Measurements from ENCODE around the gene GNB1. TPM values are rescaled to one million over a fixed set of nuclear protein-coding genes. Genes with fewer than 3 reads are reported as not detected.

The GNB1 gene
- total RNA-seq, 1 donor from 2014 or later: 61.6 TPM

- no peak overlapping the region for H3K4me3 ChIP-seq (ENCODE audit: low read length in 3 of 3)
- peaks cover 13 to 29% (median 19%) of the 10 kb centered on the region in 3 donors for H3K36me3 ChIP-seq (ENCODE audit: control insufficient read depth in 3 of 3, insufficient read depth in 3 of 3, low read length in 3 of 3)
- H3K4me1 ChIP-seq (ENCODE audit: control insufficient read depth in 3 of 3, insufficient read depth in 3 of 3, low read length in 3 of 3): no peaks in the 10 kb centered on the region
- no peak overlapping the region for H3K27ac ChIP-seq (ENCODE audit: low read depth, low read length)
- no peaks in the 10 kb centered on the region for H3K9me3 ChIP-seq (ENCODE audit: control insufficient read depth in 3 of 3, low read length in 3 of 3)
- H3K9ac ChIP-seq (ENCODE audit: low read depth in 1 of 3, low read length in 3 of 3): no peak overlapping the region
- no peaks in the 10 kb centered on the region for H3K27me3 ChIP-seq (ENCODE audit: control insufficient read depth in 3 of 3, insufficient read depth in 3 of 3, low read length in 3 of 3)
Observed at GRCh38 chr1:1809489-1809888, 81.4 kb downstream of the GNB1 start.

- H3K9me3 ChIP-seq (ENCODE audit: control insufficient read depth in 3 of 3, low read length in 3 of 3): no peaks in the 10 kb centered on the region
- no peak overlapping the region for H3K27ac ChIP-seq (ENCODE audit: low read depth, low read length)
- no peaks in the 10 kb centered on the region for H3K4me1 ChIP-seq (ENCODE audit: control insufficient read depth in 3 of 3, insufficient read depth in 3 of 3, low read length in 3 of 3)
- no peaks in the 10 kb centered on the region for H3K27me3 ChIP-seq (ENCODE audit: control insufficient read depth in 3 of 3, insufficient read depth in 3 of 3, low read length in 3 of 3)
- H3K4me3 ChIP-seq (ENCODE audit: low read length in 3 of 3): no peak overlapping the region
- peaks cover 16 to 33% (median 23%) of the 10 kb centered on the region in 3 donors for H3K36me3 ChIP-seq (ENCODE audit: control insufficient read depth in 3 of 3, insufficient read depth in 3 of 3, low read length in 3 of 3)
- no peak overlapping the region for H3K9ac ChIP-seq (ENCODE audit: low read depth in 1 of 3, low read length in 3 of 3)
Observed at GRCh38 chr1:1808206-1808605, 82.7 kb downstream of the GNB1 start.

GRCh38 chr1:1806890-1807289 is 84.0 kb downstream of the GNB1 start:
- Histone ChIP-seq H3K27ac (ENCODE audit: low read depth, low read length) (no peak overlapping the region), H3K36me3 (ENCODE audit: control insufficient read depth in 3 of 3, insufficient read depth in 3 of 3, low read length in 3 of 3) (peaks cover 19 to 32% (median 27%) of the 10 kb centered on the region in 3 donors), H3K4me3 (ENCODE audit: low read length in 3 of 3) (no peak overlapping the region), H3K4me1 (ENCODE audit: control insufficient read depth in 3 of 3, insufficient read depth in 3 of 3, low read length in 3 of 3) (no peaks in the 10 kb centered on the region), H3K9ac (ENCODE audit: low read depth in 1 of 3, low read length in 3 of 3) (no peak overlapping the region), H3K9me3 (ENCODE audit: control insufficient read depth in 3 of 3, low read length in 3 of 3) (no peaks in the 10 kb centered on the region), H3K27me3 (ENCODE audit: control insufficient read depth in 3 of 3, insufficient read depth in 3 of 3, low read length in 3 of 3) (no peaks in the 10 kb centered on the region)

- H3K4me1 ChIP-seq (ENCODE audit: control insufficient read depth in 3 of 3, insufficient read depth in 3 of 3, low read length in 3 of 3): peaks cover 5 to 12% (median 8%) of the 10 kb centered on the region in 3 donors
- H3K27me3 ChIP-seq (ENCODE audit: control insufficient read depth in 3 of 3, insufficient read depth in 3 of 3, low read length in 3 of 3): no peaks in the 10 kb centered on the region
- peaks cover 21 to 38% (median 27%) of the 10 kb centered on the region in 3 donors for H3K36me3 ChIP-seq (ENCODE audit: control insufficient read depth in 3 of 3, insufficient read depth in 3 of 3, low read length in 3 of 3)
Observed at GRCh38 chr1:1804301-1804700, 86.6 kb downstream of the GNB1 start.

GRCh38 chr1:1802871-1803270 is 88.0 kb downstream of the GNB1 start:
- H3K9ac ChIP-seq (ENCODE audit: low read depth in 1 of 3, low read length in 3 of 3): no peak overlapping the region

More at GRCh38 chr1:1804301-1804700, 86.6 kb downstream of the GNB1 start:
- no peaks in the 10 kb centered on the region for H3K9me3 ChIP-seq (ENCODE audit: control insufficient read depth in 3 of 3, low read length in 3 of 3)
- H3K9ac ChIP-seq (ENCODE audit: low read depth in 1 of 3, low read length in 3 of 3): no peak overlapping the region
- no peak overlapping the region for H3K4me3 ChIP-seq (ENCODE audit: low read length in 3 of 3)
- no peak overlapping the region for H3K27ac ChIP-seq (ENCODE audit: low read depth, low read length)

GRCh38 chr1:1799716-1800115 is 91.2 kb downstream of the GNB1 start:
- Histone ChIP-seq H3K27ac (ENCODE audit: low read depth, low read length) (no peak overlapping the region), H3K9me3 (ENCODE audit: control insufficient read depth in 3 of 3, low read length in 3 of 3) (no peaks in the 10 kb centered on the region), H3K4me3 (ENCODE audit: low read length in 3 of 3) (no peak overlapping the region), H3K36me3 (ENCODE audit: control insufficient read depth in 3 of 3, insufficient read depth in 3 of 3, low read length in 3 of 3) (peaks cover 36 to 50% (median 39%) of the 10 kb centered on the region in 3 donors), H3K9ac (ENCODE audit: low read depth in 1 of 3, low read length in 3 of 3) (peak overlapping the region in 2 of 3 donors; percentile 47 to 54), H3K4me1 (ENCODE audit: control insufficient read depth in 3 of 3, insufficient read depth in 3 of 3, low read length in 3 of 3) (peaks cover 5 to 13% (median 9%) of the 10 kb centered on the region in 3 donors), H3K27me3 (ENCODE audit: control insufficient read depth in 3 of 3, insufficient read depth in 3 of 3, low read length in 3 of 3) (no peaks in the 10 kb centered on the region)

More at GRCh38 chr1:1802871-1803270, 88.0 kb downstream of the GNB1 start:
- H3K4me1 ChIP-seq (ENCODE audit: control insufficient read depth in 3 of 3, insufficient read depth in 3 of 3, low read length in 3 of 3): peaks cover 5 to 13% (median 9%) of the 10 kb centered on the region in 3 donors
- no peaks in the 10 kb centered on the region for H3K27me3 ChIP-seq (ENCODE audit: control insufficient read depth in 3 of 3, insufficient read depth in 3 of 3, low read length in 3 of 3)
- H3K4me3 ChIP-seq (ENCODE audit: low read length in 3 of 3): no peak overlapping the region
- H3K9me3 ChIP-seq (ENCODE audit: control insufficient read depth in 3 of 3, low read length in 3 of 3): no peaks in the 10 kb centered on the region
- peaks cover 27 to 45% (median 32%) of the 10 kb centered on the region in 3 donors for H3K36me3 ChIP-seq (ENCODE audit: control insufficient read depth in 3 of 3, insufficient read depth in 3 of 3, low read length in 3 of 3)
- no peak overlapping the region for H3K27ac ChIP-seq (ENCODE audit: low read depth, low read length)

- H3K4me3 ChIP-seq (ENCODE audit: low read length in 3 of 3): no peak overlapping the region
- peaks cover 34 to 50% (median 38%) of the 10 kb centered on the region in 3 donors for H3K36me3 ChIP-seq (ENCODE audit: control insufficient read depth in 3 of 3, insufficient read depth in 3 of 3, low read length in 3 of 3)
- H3K27me3 ChIP-seq (ENCODE audit: control insufficient read depth in 3 of 3, insufficient read depth in 3 of 3, low read length in 3 of 3): no peaks in the 10 kb centered on the region
- no peak overlapping the region for H3K27ac ChIP-seq (ENCODE audit: low read depth, low read length)
- no peaks in the 10 kb centered on the region for H3K9me3 ChIP-seq (ENCODE audit: control insufficient read depth in 3 of 3, low read length in 3 of 3)
- peaks cover 5 to 13% (median 9%) of the 10 kb centered on the region in 3 donors for H3K4me1 ChIP-seq (ENCODE audit: control insufficient read depth in 3 of 3, insufficient read depth in 3 of 3, low read length in 3 of 3)
- no peak overlapping the region for H3K9ac ChIP-seq (ENCODE audit: low read depth in 1 of 3, low read length in 3 of 3)
Observed at GRCh38 chr1:1797731-1798341, 93.1 kb downstream of the GNB1 start.

- H3K36me3 ChIP-seq (ENCODE audit: control insufficient read depth in 3 of 3, insufficient read depth in 3 of 3, low read length in 3 of 3): peaks cover 41 to 53% (median 45%) of the 10 kb centered on the region in 3 donors
Observed at GRCh38 chr1:1796466-1796865, 94.4 kb downstream of the GNB1 start.

GRCh38 chr1:1794999-1795398 is 95.9 kb downstream of the GNB1 start:
- peaks cover 5 to 8% (median 6%) of the 10 kb centered on the region in 3 donors for H3K4me1 ChIP-seq (ENCODE audit: control insufficient read depth in 3 of 3, insufficient read depth in 3 of 3, low read length in 3 of 3)
- H3K9ac ChIP-seq (ENCODE audit: low read depth in 1 of 3, low read length in 3 of 3): no peak overlapping the region
- peaks cover 49 to 59% (median 51%) of the 10 kb centered on the region in 3 donors for H3K36me3 ChIP-seq (ENCODE audit: control insufficient read depth in 3 of 3, insufficient read depth in 3 of 3, low read length in 3 of 3)
- no peak overlapping the region for H3K4me3 ChIP-seq (ENCODE audit: low read length in 3 of 3)
- H3K27ac ChIP-seq (ENCODE audit: low read depth, low read length): no peak overlapping the region
- no peaks in the 10 kb centered on the region for H3K9me3 ChIP-seq (ENCODE audit: control insufficient read depth in 3 of 3, low read length in 3 of 3)
- H3K27me3 ChIP-seq (ENCODE audit: control insufficient read depth in 3 of 3, insufficient read depth in 3 of 3, low read length in 3 of 3): no peaks in the 10 kb centered on the region

More at GRCh38 chr1:1796466-1796865, 94.4 kb downstream of the GNB1 start:
- Histone ChIP-seq H3K9ac (ENCODE audit: low read depth in 1 of 3, low read length in 3 of 3) (no peak overlapping the region), H3K4me1 (ENCODE audit: control insufficient read depth in 3 of 3, insufficient read depth in 3 of 3, low read length in 3 of 3) (peaks cover 5 to 13% (median 9%) of the 10 kb centered on the region in 3 donors), H3K4me3 (ENCODE audit: low read length in 3 of 3) (no peak overlapping the region), H3K27me3 (ENCODE audit: control insufficient read depth in 3 of 3, insufficient read depth in 3 of 3, low read length in 3 of 3) (no peaks in the 10 kb centered on the region), H3K9me3 (ENCODE audit: control insufficient read depth in 3 of 3, low read length in 3 of 3) (no peaks in the 10 kb centered on the region), H3K27ac (ENCODE audit: low read depth, low read length) (no peak overlapping the region)

- peaks cover 58 to 62% (median 61%) of the 10 kb centered on the region in 3 donors for H3K36me3 ChIP-seq (ENCODE audit: control insufficient read depth in 3 of 3, insufficient read depth in 3 of 3, low read length in 3 of 3)
- no peaks in the 10 kb centered on the region for H3K9me3 ChIP-seq (ENCODE audit: control insufficient read depth in 3 of 3, low read length in 3 of 3)
- H3K9ac ChIP-seq (ENCODE audit: low read depth in 1 of 3, low read length in 3 of 3): no peak overlapping the region
- no peak overlapping the region for H3K27ac ChIP-seq (ENCODE audit: low read depth, low read length)
- H3K4me1 ChIP-seq (ENCODE audit: control insufficient read depth in 3 of 3, insufficient read depth in 3 of 3, low read length in 3 of 3): peaks cover under 1 to 2% (median 2%) of the 10 kb centered on the region in 3 donors
- no peaks in the 10 kb centered on the region for H3K27me3 ChIP-seq (ENCODE audit: control insufficient read depth in 3 of 3, insufficient read depth in 3 of 3, low read length in 3 of 3)
- H3K4me3 ChIP-seq (ENCODE audit: low read length in 3 of 3): no peak overlapping the region
Observed at GRCh38 chr1:1793481-1794244, 97.2 kb downstream of the GNB1 start.
